Testis (tissue), 3 donors: ENCODE measurements around the gene FGGY. TPM values are rescaled to one million over a fixed set of nuclear protein-coding genes. Genes with fewer than 3 reads are reported as not detected.

Experiments
- DNase-seq: peaks from one replicate; pipeline ENCODE4 v3.0.0-alpha.2; 2019
- H3K27ac ChIP-seq, 2 donors: fragments of 200-600 bp; sonication (generic); one replicate each; pipeline ENCODE4 v1.5.1; 2019
- H3K27me3 ChIP-seq: fragments of 200-600 bp; sonication (generic); one replicate; pipeline ENCODE4 v1.5.1; 2019
- H3K36me3 ChIP-seq: fragments of 200-600 bp; sonication (generic); one replicate; pipeline ENCODE4 v1.5.1; 2017; ENCODE audit warnings: low read depth; ENCODE audit errors: missing control alignments
- H3K4me1 ChIP-seq: fragments of 200-600 bp; sonication (generic); one replicate; pipeline ENCODE4 v1.5.1; 2019
- H3K4me3 ChIP-seq, 2 donors: fragments of 200-600 bp; sonication (generic); one replicate each; pipeline ENCODE4 v1.5.1; 2017 to 2019
- H3K9me3 ChIP-seq: fragments of 200-600 bp; sonication (generic); one replicate; pipeline ENCODE4 v1.5.1; 2017
- POLR2A ChIP-seq: fragments of 450-650 bp; IDR thresholded peaks from one replicate; pipeline ENCODE4 v1.6.1; 2017; ENCODE audit warnings: antibody characterized with exemption, mild to moderate bottlenecking, moderate library complexity
- WGBS, 2 donors: methylation state at CpG; one replicate each; pipeline ENCODE4 v1.1.5; 2018; 5-methylcytosine and 5-hydroxymethylcytosine counted together
- intact Hi-C: fragments of 100-400 bp; cut with DNase I; formaldehyde crosslinking; loops from one replicate; pipeline ENCODE4 v1.15.1; 2023; ENCODE audit warnings: low total_unique reads
- polyA plus RNA-seq: library from polyadenylated mRNA; stranded (reverse); fragments of 350-450 nt; fragmentation: Illumina TruSeq; extraction: RNeasy Lipid Tissue Mini Kit (QIAGEN cat#74804); gene quantifications from one replicate; pipeline ENCODE4 v1.2.3, GENCODE V29; 2014; ENCODE audit warnings: low read depth, low replicate concordance; ENCODE audit not compliant: insufficient read depth
- total RNA-seq, 2 donors: library from RNA; depleted of rRNA; stranded (reverse); fragments of >200 nt; gene quantifications; one replicate each; pipeline ENCODE4 v1.2.3, GENCODE V29; 2016
- TF ChIP-seq, protein P1 (sequence below), 3 experiments: fragments of 450-650 bp in 2 of 3; fragments of 200-600 bp in 1 of 3; sonication (generic) in 1 of 3; IDR thresholded peaks; one replicate each; pipeline ENCODE4 v1.5.1; 2016 to 2019; ENCODE audit warnings: antibody characterized with exemption in 3 of 3, mild to moderate bottlenecking in 2 of 3, moderate library complexity in 1 of 3

Gene FGGY
- total and polyA plus RNA-seq, 3 donors from 2014 or later = 14.6 to 32.8 (median 32.3) TPM

DNA sequence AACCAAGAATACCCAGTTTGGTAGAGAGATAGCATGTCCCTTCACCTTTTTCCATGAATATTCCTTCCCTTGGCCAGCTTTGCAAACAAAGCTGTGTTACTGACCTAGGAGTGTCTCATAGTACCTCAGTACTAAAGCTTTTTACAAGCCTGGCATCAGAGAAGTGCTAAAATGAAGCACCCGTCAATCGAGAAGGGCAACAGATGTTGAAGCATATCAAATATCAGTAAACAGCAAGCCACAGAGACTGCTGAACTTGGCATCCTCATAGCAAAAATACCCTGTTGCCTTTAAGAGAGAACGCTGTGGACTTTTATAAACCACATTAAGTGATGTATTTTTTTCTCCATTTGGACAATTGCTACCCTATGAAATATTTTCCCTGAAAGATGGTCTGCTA lies 389.3 kb downstream of the FGGY start:
- TF ChIP-seq POLR2A = no peak
- TF ChIP-seq, protein P1, sequence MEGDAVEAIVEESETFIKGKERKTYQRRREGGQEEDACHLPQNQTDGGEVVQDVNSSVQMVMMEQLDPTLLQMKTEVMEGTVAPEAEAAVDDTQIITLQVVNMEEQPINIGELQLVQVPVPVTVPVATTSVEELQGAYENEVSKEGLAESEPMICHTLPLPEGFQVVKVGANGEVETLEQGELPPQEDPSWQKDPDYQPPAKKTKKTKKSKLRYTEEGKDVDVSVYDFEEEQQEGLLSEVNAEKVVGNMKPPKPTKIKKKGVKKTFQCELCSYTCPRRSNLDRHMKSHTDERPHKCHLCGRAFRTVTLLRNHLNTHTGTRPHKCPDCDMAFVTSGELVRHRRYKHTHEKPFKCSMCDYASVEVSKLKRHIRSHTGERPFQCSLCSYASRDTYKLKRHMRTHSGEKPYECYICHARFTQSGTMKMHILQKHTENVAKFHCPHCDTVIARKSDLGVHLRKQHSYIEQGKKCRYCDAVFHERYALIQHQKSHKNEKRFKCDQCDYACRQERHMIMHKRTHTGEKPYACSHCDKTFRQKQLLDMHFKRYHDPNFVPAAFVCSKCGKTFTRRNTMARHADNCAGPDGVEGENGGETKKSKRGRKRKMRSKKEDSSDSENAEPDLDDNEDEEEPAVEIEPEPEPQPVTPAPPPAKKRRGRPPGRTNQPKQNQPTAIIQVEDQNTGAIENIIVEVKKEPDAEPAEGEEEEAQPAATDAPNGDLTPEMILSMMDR (IDR thresholded peaks at IDR 0.05) = no peak
- intact Hi-C loops = no loop called here
- Histone ChIP-seq H3K4me3 (no peak overlapping the region), H3K27me3 (no peaks in the 10 kb centered on the region), H3K9me3 (no peaks in the 10 kb centered on the region), H3K4me1 (peaks cover 4% of the 10 kb centered on the region), H3K36me3 (no peaks in the 10 kb centered on the region), H3K27ac (no peak overlapping the region)
- no peak for DNase-seq
- WGBS, 2 donors = 52 to 55% methylated on average over 3 of the region's 3 CpGs

DNA sequence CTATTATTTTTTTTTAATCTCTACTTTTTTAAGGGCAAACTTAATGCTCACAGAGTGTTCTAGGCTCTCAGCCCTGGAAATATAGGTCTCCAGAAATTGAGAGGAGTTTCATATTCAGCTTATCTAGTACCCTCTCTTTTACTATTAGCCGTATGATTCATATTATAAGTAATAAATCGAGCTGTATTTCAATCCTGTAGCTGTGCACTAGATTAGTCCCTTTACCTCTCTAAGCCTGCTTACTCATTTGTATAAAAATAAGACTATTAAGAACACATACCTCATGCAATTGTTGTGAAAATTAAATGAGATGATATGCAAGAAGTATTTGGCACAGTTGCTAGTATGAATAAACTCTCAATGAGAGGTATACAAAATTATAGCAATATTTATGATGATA lies 389.7 kb downstream of the FGGY start:
- intact Hi-C loops = no loop called here
- 46 to 65% methylated on average over 2 of the region's 2 CpGs for WGBS, 2 donors

DNA sequence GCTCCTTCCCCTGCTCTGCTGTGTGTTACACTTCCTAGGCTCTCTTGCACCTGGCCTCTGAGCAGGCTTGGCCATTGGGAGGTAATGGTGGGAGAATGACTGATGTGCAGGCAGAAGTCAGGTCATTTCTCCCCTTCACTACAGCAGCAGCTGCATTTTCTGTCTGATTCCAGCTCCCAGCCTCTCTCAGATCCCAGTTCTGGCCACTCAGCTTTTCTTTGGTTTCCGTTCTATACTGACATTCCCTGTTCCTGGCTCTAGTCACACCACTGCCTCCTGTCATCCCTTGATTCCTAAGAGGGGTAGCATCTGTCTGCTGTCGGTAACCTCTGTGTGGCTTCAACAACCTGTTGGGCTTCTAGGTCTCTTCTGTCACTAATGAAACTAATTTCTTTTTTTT lies 390.2 kb downstream of the FGGY start:
- intact Hi-C loops = no loop called here
- Histone ChIP-seq H3K36me3 (no peaks in the 10 kb centered on the region), H3K4me1 (peaks cover 10% of the 10 kb centered on the region), H3K9me3 (no peaks in the 10 kb centered on the region), H3K27ac (no peak overlapping the region), H3K4me3 (no peak overlapping the region), H3K27me3 (no peaks in the 10 kb centered on the region)
- TF ChIP-seq POLR2A = no peak
- TF ChIP-seq, protein P1 (IDR thresholded peaks at IDR 0.05) = no peak
- WGBS, 2 donors = 76 to 78% methylated on average over 2 of the region's 2 CpGs
- no peak for DNase-seq

More for the DNA sequence above, 389.7 kb downstream of the FGGY start:
- H3K9me3 ChIP-seq = no peaks in the 10 kb centered on the region
- no peaks in the 10 kb centered on the region for H3K27me3 ChIP-seq
- no peak overlapping the region for H3K27ac ChIP-seq
- DNase-seq = no peak
- H3K36me3 ChIP-seq = no peaks in the 10 kb centered on the region
- TF ChIP-seq, protein P1 (IDR thresholded peaks at IDR 0.05) = no peak
- TF ChIP-seq POLR2A = no peak
- H3K4me1 ChIP-seq = peaks cover 5% of the 10 kb centered on the region
- H3K4me3 ChIP-seq = no peak overlapping the region

DNA sequence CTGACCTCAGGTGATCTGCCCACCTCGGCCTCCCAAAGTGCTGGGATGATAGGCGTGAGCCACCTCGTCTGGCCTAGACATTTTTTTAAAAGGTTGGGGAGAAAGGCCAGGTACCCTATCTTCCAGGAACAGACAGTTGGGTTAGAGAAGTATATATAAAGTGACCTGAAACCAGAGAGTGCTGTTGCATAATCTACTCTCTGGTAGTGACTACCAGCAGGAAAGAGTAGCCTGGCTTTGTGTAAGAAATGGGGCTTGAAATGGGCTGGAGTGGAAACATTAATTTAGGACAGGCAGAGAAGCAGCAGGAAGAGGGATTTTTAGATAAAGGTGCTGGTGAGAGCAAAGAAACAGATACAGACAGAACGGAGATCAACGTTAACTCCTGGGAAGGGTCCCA lies 392.1 kb downstream of the FGGY start:
- 69 to 81% methylated on average over 5 of the region's 5 CpGs for WGBS, 2 donors
- peak overlapping the region in 1 of 2 donors; percentile 3 for H3K27ac ChIP-seq

DNA sequence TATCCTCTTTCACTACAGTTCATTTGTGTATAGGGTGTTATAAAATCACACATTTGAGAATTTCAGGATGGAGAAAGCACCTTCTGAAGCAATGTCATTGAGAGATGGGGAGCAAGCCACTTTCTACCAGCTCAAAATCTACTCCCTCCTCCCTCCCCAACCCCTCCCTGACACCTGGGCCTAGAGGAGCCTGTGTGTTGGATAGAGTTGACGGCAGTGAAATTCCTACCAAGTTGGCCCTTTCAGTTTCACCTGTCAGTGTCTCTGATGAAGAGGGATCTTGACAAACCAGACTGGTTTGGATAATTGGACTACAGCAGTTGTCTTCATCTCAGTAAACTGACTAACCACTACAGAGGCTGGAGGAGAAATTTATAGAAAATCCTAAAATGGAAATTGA lies 392.8 kb downstream of the FGGY start:
- Histone ChIP-seq H3K9me3 (no peaks in the 10 kb centered on the region), H3K27ac (peak overlapping the region in 1 of 2 donors; percentile 3), H3K27me3 (no peaks in the 10 kb centered on the region), H3K4me3 (no peak overlapping the region), H3K36me3 (no peaks in the 10 kb centered on the region), H3K4me1 (peaks cover 11% of the 10 kb centered on the region)
- intact Hi-C loops = no loop called here
- WGBS, 2 donors = 100% methylated on average over 1 of the region's 1 CpG
- TF ChIP-seq POLR2A = no peak
- TF ChIP-seq, protein P1 (IDR thresholded peaks at IDR 0.05) = no peak
- no peak for DNase-seq

More for the DNA sequence above, 392.1 kb downstream of the FGGY start:
- Histone ChIP-seq H3K9me3 (no peaks in the 10 kb centered on the region), H3K36me3 (no peaks in the 10 kb centered on the region), H3K4me1 (peaks cover 11% of the 10 kb centered on the region), H3K27me3 (no peaks in the 10 kb centered on the region), H3K4me3 (no peak overlapping the region)
- no peak for DNase-seq
- no peak for TF ChIP-seq POLR2A
- TF ChIP-seq, protein P1 (IDR thresholded peaks at IDR 0.05) = no peak
- intact Hi-C loops = no loop called here
